ENCODE results near the gene ATP2B1.

Gene ATP2B1

DNA sequence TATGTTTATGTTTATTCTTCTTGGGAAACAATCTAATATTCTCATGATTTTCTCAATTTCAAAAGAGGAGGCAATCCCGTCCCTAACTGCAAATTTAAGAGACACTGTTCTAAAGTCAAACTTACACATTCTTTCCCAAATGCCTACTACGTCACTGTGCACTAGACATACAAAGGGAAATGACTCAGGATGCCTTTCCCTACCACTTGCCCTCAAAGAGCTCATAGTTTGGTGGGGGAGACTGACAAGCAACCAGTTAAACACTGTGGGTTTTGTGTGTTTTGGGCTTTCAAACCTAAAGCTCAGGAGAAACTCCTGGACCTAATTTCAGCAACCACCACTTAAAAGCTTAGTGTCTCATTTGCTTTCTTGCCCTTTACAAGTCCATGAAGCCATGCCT lies 58.4 kb downstream of the ATP2B1 start:
- no peak for DNase-seq

- no peak for DNase-seq
These were observed 58.8 kb downstream of the ATP2B1 start for GRCh38 chr12:89649820-89650219.

GRCh38 chr12:89649139-89649538 lies 59.5 kb downstream of the ATP2B1 start:
- no peak for DNase-seq

DNA sequence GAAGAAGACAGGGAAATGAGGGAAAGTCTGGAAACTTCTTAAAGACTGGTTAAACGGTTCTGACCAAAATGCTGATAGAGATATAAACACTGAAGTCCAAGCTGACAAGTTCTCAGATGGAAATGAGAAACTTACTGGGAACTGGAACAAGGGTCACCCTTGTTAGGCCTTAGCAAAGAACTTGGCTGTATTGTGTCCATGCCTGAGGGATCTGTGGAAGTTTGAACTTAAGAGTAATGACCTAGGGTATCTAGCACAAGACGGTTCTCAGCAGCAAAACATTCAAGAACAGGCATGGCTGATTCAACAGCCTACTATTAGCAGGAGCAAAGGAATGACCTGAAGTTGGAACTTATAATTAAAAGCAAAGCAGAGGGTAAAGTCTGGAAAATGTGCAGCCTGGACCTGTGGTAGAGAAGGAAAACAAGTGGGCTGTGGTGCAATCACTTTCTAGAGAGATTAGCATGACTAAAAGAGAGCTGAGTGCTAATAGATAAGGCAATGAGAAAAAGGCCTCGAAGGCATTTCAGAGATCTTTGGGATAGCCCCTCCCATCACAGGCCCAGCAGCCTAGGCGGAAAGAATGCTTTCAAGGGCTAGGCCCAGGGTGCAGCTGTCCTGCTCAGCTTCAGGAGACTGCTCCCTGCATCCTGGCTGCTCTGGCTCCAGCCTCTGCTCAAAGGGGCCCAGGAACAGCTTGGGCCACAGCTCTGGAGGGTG lies 60.3 kb downstream of the ATP2B1 start:
- DNase-seq: no peak

DNA sequence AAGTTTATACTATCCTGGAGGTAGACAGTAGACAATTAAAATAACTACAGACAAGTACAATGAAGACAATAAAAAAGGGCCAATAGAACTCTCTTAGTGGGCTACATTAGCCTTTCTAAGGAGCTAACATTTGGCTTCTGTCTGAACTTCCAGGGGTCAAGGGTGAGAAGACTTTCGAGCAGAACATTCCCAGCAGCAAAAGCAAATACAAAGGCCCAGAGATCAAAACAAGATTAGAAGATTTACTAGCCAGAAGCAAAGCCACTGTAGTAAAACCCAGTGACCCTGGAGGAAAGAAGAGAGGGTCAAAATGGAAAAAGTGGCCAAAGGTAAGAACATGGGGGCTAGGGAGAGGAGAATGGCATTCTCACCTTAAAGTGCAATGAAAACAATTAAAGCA lies 63.2 kb downstream of the ATP2B1 start:
- no peak for DNase-seq

GRCh38 chr12:89642959-89643358 lies 65.7 kb downstream of the ATP2B1 start:
- DNase-seq: no peak

DNA sequence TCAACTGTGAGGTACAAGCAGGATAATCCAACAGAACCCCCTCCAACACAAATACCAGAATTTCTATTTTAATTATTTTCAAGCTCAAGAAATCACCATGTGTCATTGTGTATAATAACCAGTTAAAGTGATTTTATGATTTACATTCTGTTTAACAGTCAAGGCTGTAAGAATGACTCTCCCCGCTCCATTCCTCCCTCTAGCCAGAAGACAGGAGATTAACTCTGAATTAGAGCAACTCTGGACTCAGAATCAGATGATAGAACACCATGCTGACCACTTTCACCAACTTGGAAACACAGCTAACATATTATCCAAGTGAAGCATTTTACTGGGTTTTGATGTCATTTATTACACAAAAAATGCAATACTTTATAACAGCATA lies 71.9 kb downstream of the ATP2B1 start:
- DNase-seq: no peak

DNA sequence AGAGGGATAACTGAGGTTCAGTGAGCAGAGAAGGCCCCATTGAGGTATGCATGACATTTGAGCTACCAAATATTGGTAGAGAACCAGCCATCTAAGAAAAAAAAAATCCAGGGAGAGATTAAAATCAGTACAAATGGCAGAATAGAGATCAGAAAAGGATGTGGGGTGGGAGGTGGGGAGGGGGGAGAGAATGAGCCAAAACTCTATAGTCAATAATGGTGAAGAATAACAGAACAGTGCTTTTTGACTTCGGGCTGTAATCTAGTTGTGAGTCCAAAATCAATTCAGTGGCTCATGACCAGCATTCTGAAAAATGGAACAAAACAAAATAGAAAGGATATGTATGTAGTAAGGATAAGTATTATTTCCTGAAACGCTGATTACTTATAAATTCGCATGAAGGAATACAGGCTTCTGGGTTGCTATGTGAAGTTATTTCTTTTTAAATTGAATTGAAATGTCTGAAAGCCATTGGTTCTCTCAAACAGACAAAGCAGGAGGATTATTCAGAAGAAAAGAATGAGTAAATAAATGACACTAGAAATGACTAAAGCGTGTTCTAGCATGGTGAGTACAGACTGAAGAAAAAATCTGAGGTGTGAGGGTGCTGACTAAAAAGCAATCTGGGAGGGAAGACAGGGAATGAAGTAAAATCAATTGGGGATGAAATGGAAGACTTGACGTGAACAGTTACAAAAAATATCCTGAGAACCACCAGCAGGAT lies 72.4 kb downstream of the ATP2B1 start:
- DNase-seq: no peak

GRCh38 chr12:89634508-89634907 lies 74.1 kb downstream of the ATP2B1 start:
- no peak for DNase-seq

DNA sequence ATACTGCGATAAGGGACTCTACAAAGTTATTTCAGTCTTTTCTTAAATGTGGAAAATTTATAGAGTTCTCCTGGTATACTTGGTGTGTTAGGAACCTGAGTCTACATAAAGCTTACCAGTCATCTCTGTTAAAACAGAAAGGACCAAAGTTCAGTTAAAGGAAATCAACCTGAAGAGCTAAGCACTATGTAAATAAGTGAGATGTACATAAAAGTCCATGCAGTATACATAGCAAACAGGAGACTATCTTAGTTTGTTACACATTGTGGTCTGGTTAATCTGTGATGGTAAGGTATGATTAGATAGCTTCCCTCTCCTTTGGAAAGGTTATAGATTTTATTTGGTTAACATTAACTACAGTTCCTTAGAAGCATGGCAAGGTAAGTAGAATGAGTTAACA lies 75.9 kb downstream of the ATP2B1 start:
- no peak for DNase-seq

- no peak for DNase-seq
These were observed 86.5 kb downstream of the ATP2B1 start for GRCh38 chr12:89622115-89622514.

- no peak for DNase-seq
These were observed 87.1 kb downstream of the ATP2B1 start for GRCh38 chr12:89621521-89621920.

- no peak for DNase-seq
These were observed 88.9 kb downstream of the ATP2B1 start for GRCh38 chr12:89619764-89620163.

DNA sequence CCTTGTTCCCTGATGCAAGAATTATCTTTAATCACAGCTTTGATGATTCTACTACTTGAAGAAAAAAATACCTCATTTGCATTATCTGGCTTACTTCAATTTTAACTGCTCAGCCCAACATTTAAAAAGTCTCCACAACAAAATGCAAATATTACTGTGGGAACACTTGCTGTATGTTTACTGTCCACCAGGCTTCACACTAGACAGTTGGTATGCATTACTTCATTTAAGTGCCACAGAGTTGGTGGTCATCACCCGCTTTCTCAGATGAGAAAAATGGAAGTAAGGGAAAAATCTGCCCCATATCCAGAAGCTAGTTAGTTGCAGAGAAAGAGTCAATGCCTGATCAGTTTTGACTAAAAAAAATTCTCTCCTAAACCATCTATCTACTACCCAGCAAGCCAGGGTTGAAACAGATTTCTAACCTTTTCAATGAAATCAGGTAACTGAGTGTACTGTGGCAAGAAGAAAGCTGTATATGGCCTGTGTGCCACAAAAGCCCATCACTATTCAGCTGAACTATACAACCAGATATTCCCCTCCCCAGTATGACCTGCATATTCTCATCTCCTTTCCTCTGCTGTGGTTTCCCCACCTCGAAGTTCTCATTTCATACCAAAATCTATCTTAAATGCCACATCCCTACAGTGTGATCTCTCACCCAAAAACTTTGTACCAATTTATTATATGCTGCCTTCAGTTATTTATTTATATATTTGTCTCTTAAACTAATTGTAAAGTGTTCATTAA lies 90.3 kb downstream of the ATP2B1 start:
- DNase-seq: no peak

GRCh38 chr12:89610366-89610765 lies 98.3 kb downstream of the ATP2B1 start:
- no peak for DNase-seq

DNA sequence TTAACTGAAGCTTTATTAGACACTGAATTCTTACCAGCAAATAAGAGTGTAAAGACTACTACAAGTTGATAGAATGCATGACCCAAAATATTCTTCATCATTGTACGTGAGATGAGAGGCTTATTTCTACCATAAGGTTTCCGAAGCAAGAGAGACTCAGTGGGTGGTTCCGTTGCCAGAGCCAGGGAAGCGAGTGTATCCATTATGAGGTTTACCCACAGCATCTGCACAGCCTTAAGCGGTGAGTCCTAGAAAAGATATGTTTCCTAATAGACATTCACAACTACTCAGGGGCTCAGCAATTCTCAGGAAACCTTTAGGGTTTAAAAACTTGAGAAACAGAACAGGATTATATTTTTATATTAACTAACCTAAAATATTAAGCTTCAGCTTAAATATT lies 105.0 kb downstream of the ATP2B1 start:
- DNase-seq: no peak

DNA sequence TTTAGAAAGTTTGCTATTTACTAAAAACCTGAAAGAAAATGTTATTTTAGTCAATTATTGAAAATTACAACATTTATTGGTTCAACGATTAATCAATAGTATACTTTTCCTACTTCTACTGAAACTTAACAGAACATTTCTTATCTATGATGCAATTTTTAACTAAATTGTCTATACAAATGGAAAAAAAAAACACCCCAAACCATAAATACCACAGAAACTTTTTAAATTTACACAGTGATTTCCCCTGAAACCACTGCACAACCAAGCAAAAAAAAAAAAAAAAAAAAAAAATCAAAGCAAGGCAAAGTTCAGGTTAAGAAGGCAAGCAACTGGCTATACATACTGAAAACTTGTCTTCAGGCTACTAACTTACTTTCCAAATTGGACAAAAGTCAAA lies 110.9 kb downstream of the ATP2B1 start:
- DNase-seq: no peak

DNA sequence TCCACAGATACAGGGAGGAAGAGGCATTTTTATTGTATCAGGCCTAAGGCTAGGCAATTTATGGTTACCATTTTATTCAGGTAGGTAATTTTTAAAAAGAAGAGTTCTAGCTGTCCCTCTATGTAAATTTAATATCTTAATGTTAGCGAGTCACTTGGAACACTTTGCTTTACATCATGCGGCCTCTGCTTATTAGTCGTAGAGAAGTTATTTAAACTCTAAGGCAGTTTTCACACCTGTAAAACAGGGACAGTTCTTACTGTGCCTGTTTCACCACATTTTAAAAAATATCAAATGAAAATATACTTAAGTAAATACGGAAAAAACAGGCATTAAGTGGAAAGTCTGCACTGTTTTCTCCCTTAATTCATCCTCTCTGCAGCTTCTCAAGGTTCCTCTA lies 111.4 kb downstream of the ATP2B1 start:
- DNase-seq: no peak

- DNase-seq: no peak
These were observed 114.8 kb downstream of the ATP2B1 start for GRCh38 chr12:89593873-89594272.

DNA sequence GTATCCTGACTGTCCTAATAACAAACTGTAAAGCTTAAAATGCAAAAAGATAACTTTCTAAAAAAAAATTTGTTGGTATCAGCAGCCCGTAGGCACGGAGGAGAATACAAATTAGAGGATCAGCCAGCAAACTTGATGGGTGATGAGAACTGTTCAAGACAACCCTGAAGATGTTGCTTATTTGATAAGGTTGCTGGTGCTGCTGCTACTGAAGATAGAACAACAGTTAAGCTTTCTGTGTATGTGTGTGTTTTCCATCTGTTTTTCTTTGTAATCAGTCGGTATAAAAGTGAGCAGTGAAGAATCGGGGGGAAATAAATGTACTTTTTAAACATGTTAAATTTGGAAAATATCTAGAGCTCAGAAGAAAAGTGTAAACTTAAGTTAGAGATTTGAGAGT lies 115.4 kb downstream of the ATP2B1 start:
- DNase-seq: no peak

GRCh38 chr12:89589753-89590152 lies 118.9 kb downstream of the ATP2B1 start:
- no peak for DNase-seq

GRCh38 chr12:89578499-89578898 lies 130.1 kb downstream of the ATP2B1 start:
- DNase-seq: no peak

DNA sequence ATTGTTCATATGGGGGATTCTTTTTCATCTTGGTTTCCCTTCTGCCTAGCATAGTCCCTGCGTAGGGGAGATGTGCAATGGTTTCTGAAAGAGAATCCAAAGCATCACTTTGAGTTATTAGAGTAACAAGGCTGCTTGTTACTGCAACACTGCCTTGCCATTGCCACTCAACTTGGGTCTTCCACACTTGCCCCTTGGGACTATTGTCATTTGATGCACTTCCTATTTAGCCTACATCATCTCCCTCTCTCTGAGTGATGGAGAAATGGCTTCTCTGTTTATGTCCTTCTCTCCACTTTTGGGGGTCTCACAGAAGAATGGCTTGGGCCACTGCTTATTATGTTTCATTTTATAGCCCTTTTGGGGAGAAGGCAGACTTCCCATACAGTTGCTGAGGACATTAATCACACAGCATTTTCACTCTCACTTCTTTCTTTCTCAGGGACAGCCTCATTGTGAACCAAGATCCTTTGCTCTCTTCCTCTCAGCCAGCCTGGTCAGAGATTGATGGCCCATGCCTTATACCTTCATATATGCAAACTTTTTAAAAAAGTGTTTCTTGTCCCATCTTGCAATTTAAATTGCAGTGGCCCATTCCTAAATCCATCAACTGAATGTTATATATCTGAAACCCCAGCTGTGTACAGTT lies 131.9 kb downstream of the ATP2B1 start:
- DNase-seq: no peak

GRCh38 chr12:89575374-89575773 lies 133.3 kb downstream of the ATP2B1 start:
- DNase-seq: no peak
